Measurements from ENCODE around the gene SERINC2. TPM values are rescaled to one million over a fixed set of nuclear protein-coding genes. Genes with fewer than 3 reads are reported as not detected.

The SERINC2 gene
- total and polyA plus RNA-seq, 2 of the 8 experiments (the other 6 are each of a cell fraction or from before 2014, with no cell fraction given): 31.4 to 60.0 TPM

DNA sequence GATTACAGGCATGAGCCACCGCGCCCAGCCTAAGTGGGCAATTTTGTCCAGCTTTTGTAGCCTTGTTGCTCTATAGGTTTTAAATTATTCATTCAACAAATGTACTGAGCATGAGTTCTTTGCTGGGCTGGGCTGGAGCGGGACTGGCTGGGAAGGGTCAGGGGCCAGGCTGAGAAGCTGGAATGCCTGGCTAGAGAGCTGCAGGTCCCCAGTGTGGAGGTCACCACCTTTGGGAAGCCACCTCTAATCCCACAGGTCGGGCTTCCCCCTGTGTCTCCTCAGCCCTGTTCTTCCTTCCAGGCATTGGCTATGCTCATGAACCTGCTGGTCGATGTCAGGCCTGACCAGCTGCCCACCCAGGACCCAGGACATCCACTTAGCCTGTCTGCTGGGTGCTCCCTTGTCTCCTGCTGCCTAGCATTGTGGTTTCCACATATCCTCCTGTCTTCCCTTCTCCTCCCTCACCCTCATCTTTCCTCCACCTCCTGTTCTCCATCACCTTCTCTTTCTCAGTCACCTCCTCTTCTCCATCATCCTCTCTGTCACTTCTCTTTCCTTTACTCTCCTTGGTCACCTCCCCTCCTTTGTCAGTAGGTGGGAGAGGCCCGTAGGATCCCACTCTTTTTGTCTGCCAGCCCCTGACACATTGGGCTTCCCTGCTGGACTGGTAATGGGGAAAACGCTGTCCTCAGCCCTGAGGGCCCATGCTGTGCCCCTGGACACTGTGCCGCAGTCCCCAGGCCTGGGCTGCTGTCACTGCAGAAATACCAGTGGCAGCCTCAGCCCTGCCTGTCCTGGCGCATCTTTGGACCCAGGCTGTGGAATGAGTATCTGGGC lies 23.8 kb downstream of the SERINC2 start (continued):
- TF ChIP-seq, protein P1, sequence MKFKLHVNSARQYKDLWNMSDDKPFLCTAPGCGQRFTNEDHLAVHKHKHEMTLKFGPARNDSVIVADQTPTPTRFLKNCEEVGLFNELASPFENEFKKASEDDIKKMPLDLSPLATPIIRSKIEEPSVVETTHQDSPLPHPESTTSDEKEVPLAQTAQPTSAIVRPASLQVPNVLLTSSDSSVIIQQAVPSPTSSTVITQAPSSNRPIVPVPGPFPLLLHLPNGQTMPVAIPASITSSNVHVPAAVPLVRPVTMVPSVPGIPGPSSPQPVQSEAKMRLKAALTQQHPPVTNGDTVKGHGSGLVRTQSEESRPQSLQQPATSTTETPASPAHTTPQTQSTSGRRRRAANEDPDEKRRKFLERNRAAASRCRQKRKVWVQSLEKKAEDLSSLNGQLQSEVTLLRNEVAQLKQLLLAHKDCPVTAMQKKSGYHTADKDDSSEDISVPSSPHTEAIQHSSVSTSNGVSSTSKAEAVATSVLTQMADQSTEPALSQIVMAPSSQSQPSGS (IDR thresholded peaks at IDR 0.05; ENCODE audit: low read length): no peak
- TF ChIP-seq EZH2 (IDR thresholded peaks at IDR 0.05; ENCODE audit: low read depth, low read length, severe bottlenecking): no peak
- TF ChIP-seq CTBP2 (IDR thresholded peaks at IDR 0.05; ENCODE audit: borderline replicate concordance, insufficient read depth, insufficient read length, low read length): no peak
- no peak for TF ChIP-seq YY1 (IDR thresholded peaks at IDR 0.05; ENCODE audit: low read depth, low read length)
- TF ChIP-seq TCF12 (IDR thresholded peaks at IDR 0.05; ENCODE audit: low read depth, low read length): no peak
- TF ChIP-seq SP2 (IDR thresholded peaks at IDR 0.05; ENCODE audit: low read length): no peak
- no peak for TF ChIP-seq NRF1 (IDR thresholded peaks at IDR 0.05; ENCODE audit: low read depth, low read length)
